HG03457 (cell line): Measurements from ENCODE around the gene EEF1A2.

ENCODE experiments used
- ATAC-seq: cut with Tn5 transposase; IDR thresholded peaks from one replicate; pipeline ENCODE4 v1.9.1; 2021; ENCODE audit warnings: moderate number of reproducible peaks; ENCODE audit not compliant: unreplicated experiment

The EEF1A2 gene

GRCh38 chr20:63500902-63501817, 2.3 kb upstream of the EEF1A2 start:
- no peak for ATAC-seq

GRCh38 chr20:63500151-63500901, 1.4 kb upstream of the EEF1A2 start:
- no peak for ATAC-seq

- no peak for ATAC-seq
Observed at GRCh38 chr20:63499338-63499969, 571 bp upstream of the EEF1A2 start.

DNA sequence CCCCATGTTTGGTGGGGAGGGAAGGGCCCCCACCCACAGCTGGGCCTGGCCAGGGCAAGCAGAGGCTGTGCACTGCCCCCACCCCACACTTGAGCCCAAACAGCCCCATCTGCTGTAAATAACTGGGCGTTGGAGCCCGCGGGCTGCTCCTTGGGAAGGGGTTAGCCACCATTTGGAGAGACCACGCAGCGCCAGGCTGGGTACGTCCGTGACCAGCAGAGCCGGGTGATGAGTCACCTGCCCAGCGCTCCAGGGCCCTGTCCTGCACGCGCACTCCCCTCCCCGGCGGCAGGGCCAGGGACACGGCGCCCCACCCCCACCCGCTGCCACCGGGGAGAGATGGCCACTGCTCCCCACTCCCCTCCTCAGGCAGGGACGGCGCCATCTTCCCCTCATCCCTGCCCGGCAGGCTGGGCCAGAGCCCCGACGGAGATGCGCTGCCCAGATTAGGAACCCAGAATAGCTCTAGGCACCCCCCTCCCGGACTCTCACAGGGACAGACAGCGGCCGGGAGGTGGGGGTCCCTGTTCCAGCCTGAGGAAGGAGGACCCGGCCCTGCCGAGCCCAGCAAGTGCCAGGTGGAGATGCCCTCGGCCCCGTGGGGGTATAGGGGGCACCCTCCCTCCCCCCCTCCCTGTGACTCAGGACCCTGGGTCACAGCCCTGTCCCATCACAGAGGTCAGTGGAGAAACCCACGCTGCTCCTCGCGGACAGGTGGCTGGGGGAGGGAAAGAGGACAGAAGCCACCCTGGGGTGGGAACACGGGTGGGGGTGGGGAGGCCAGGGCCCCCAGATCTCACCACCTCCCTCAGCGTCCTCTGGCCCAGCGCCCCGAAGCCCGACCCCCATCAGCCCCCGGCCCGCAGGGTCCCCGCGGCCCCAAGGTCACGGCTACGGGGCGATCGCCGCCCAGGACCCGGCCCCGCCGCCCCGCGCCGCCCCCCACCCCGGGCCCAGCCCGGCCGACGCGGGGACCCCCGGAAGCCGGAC, 642 bp downstream of the EEF1A2 start:
- ATAC-seq = no peak

GRCh38 chr20:63497138-63497945, 1.5 kb downstream of the EEF1A2 start:
- ATAC-seq = no peak

- ATAC-seq = no peak
Observed at GRCh38 chr20:63496596-63497120, 2.2 kb downstream of the EEF1A2 start.

DNA sequence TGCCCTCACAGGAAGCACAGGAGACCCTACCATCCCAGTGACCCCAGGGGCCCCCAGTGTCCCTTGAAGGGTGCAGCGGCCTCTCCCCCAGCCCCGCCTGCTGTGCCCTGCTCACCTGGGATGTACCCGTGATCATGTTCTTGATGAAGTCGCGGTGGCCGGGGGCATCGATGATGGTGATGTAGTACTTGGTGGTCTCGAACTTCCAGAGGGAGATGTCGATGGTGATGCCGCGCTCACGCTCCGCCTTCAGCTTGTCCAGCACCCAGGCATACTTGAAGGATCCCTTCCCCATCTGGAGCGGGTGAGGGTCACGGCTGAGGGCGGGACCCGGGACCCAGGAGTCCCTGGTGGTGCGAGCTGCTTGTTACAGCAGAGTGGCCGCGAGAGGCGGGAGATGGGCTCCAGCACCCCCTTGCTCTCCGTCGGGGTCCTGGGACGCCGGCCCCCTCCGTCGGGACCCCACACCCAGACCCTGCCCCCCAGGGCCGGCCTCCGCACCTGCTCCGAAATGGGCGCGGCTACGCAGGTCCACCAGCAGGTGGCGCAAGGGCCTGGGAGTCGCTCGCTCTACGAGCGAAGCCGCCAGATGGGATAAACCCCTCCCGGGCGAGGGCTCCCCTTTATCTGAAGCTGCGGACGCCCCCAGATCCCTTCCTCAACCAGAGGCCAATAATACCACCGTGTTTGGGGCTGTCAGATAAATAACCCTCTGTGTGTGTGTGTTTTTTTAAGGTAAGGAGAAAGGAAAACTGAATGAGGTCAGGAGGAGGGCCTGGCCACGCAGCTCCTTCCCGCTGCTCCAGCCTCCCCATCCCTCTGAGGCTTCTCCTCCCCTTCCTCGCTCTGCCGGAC, 2.9 kb downstream of the EEF1A2 start:
- no peak for ATAC-seq

GRCh38 chr20:63495167-63495720, 3.6 kb downstream of the EEF1A2 start:
- ATAC-seq = no peak

DNA sequence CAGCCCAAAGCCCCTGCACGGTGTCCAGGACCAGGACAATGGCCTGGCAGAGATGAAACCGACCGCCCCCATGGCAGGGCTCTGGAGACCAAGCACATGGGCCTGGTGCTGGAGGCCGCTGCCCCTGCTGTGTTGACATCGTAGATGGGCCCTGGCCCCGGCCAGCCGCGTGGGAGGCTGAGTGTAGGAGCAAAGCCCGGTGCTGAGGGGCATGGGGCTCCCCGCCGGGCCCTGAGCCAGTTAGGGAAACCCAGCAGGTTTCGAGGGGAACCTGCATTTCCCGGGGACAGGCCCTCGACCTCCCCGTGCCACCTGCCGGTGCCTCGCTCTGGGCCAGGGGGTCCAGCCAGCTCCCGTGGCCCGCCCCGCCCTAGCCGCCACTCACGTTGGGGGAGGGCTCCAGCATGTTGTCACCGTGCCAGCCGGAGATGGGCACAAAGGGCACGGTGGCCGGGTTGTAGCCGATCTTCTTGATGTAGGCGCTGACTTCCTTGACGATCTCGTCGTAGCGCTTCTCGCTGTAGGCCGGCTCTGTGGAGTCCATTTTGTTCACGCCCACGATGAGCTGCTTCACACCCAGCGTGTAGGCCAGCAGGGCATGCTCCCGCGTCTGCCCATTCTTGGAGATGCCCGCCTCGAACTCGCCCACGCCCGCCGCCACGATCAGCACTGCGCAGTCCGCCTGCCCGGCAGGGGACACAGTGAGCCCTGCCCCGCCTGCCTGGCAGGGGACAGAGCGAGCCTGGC, 4.3 kb downstream of the EEF1A2 start:
- ATAC-seq = no peak

DNA sequence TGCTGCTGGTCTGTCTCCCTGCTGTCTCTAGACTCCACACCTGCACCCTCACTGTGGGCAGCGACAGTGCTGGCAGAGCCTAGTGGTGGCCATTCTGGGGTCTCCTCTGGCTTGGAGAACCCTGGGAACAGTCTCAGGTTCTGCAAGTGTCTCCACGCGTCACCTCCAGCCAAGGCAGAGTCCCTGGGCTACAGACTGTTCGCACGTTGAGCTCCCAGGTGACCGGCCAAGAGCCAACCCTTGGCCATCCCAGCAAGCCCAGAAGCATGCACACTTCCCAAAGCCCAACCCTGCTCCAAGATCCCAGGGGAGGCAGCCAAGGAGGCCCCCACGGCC, 4.8 kb downstream of the EEF1A2 start:
- no peak for ATAC-seq

- ATAC-seq = no peak
Observed at GRCh38 chr20:63493563-63494020, 5.3 kb downstream of the EEF1A2 start.

DNA sequence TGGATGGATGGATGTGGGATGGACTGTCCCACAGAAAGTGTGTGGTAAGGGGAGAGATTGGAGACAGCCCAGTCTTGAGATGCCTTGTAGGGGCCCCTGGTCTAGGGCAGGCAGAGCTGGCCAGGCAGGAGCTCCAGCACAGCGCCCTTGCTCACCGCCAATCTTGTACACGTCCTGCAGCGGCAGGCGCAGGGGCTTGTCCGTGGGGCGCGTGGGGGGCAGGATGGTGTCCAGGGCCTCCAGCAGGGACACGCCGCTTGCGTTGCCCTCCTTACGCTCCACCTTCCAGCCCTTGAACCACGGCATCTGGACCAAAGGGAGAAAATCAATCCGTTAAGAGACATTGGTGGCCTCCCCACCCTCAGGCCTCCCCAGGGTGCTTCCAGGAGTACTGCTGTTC, 5.9 kb downstream of the EEF1A2 start:
- no peak for ATAC-seq

- no peak for ATAC-seq
Observed at GRCh38 chr20:63492518-63492917, 6.4 kb downstream of the EEF1A2 start.

GRCh38 chr20:63491635-63492230, 7.2 kb downstream of the EEF1A2 start:
- no peak for ATAC-seq

- no peak for ATAC-seq
Observed at GRCh38 chr20:63491078-63491477, 7.8 kb downstream of the EEF1A2 start.

- ATAC-seq = no peak
Observed at GRCh38 chr20:63490416-63490815, 8.5 kb downstream of the EEF1A2 start.
